K562 (cell line): ENCODE data around the gene SAMD14. TPM values are rescaled to one million over a fixed set of nuclear protein-coding genes. Genes with fewer than 3 reads are reported as not detected.

ENCODE experiments used
- ATF1 ChIP-seq, 2 experiments: fragments of 450-650 bp in 1 of 2; IDR thresholded peaks; 2 replicates each; pipeline ENCODE4 v1.6.1; 2016; ENCODE audit warnings: missing compliant biosample characterization in 1 of 2, missing genetic modification characterization in 1 of 2
- FOXM1 ChIP-seq, 2 experiments: fragments of 450-650 bp in 1 of 2; sonication (generic) in 1 of 2; formaldehyde crosslinking in 1 of 2; IDR thresholded peaks; 2 replicates each; pipeline versions ENCODE4 v1.6.1 to v1.9.0; 2017 to 2022; ENCODE audit warnings: low read depth in 2 of 2, mild to moderate bottlenecking in 2 of 2, missing genetic modification reagents in 1 of 2, moderate library complexity in 1 of 2
- HDAC6 ChIP-seq: IDR thresholded peaks from 2 replicates; pipeline ENCODE4 v1.6.1; 2012; ENCODE audit warnings: low read depth, mild to moderate bottlenecking, control low read depth, inconsistent platforms, low read length, moderate library complexity
- HMG20B ChIP-seq: fragments of 250-450 bp; sonication (Bioruptor Pico); IDR thresholded peaks from 2 replicates; pipeline ENCODE4 v1.5.0; 2021; ENCODE audit warnings: mild to moderate bottlenecking
- KDM4B ChIP-seq, 2 experiments: fragments of 450-650 bp in 1 of 2; sonication (generic) in 1 of 2; IDR thresholded peaks; 2 replicates each; pipeline ENCODE4 v1.6.1; 2016 to 2017; ENCODE audit warnings: borderline replicate concordance in 2 of 2, antibody characterized with exemption in 1 of 2, low read depth in 1 of 2, mild to moderate bottlenecking in 1 of 2
- NCOR1 ChIP-seq: fragments of 450-650 bp; IDR thresholded peaks from 2 replicates; pipeline ENCODE4 v1.6.1; 2016; ENCODE audit warnings: mild to moderate bottlenecking, moderate library complexity
- SIRT6 ChIP-seq: IDR thresholded peaks from one replicate; pipeline ENCODE4 v1.6.1; 2012; ENCODE audit warnings: low read depth, mild to moderate bottlenecking, control low read depth, inconsistent platforms, low read length, moderate library complexity
- SLC30A9 ChIP-seq: fragments of 250-450 bp; sonication (Bioruptor Pico); IDR thresholded peaks from 2 replicates; pipeline ENCODE4 v1.8.0; 2022; ENCODE audit warnings: mild to moderate bottlenecking, moderate library complexity
- STAT5B ChIP-seq: fragments of 250-450 bp; sonication (Bioruptor Pico); IDR thresholded peaks from 2 replicates; pipeline ENCODE4 v1.8.0; 2021; ENCODE audit warnings: mild to moderate bottlenecking, inconsistent platforms
- WHSC1 ChIP-seq: IDR thresholded peaks from one replicate; pipeline ENCODE4 v1.6.1; 2012; ENCODE audit warnings: low read length, control low read depth, inconsistent platforms
- ZBTB8A ChIP-seq: fragments of 450-650 bp; IDR thresholded peaks from 2 replicates; pipeline ENCODE4 v1.6.1; 2018; ENCODE audit warnings: mild to moderate bottlenecking, moderate library complexity; ENCODE audit not compliant: partially characterized antibody
- ZNF140 ChIP-seq: fragments of 250-450 bp; sonication (Bioruptor Pico); IDR thresholded peaks from 2 replicates; pipeline ENCODE4 v1.8.0; 2021; ENCODE audit warnings: moderate library complexity, mild to moderate bottlenecking, inconsistent platforms
- ZNF212 ChIP-seq: fragments of 450-650 bp; formaldehyde crosslinking; IDR thresholded peaks from 2 replicates; pipeline ENCODE4 v1.4.0; 2020; ENCODE audit warnings: mild to moderate bottlenecking
- ZNF224 ChIP-seq: sonication (generic); formaldehyde crosslinking; IDR thresholded peaks from 2 replicates; pipeline ENCODE4 v1.8.0; 2022; ENCODE audit warnings: mild to moderate bottlenecking, missing genetic modification reagents
- ZNF316 ChIP-seq: fragments of 450-650 bp; IDR thresholded peaks from 2 replicates; pipeline ENCODE4 v1.6.1; 2016
- polyA plus RNA-seq, 8 experiments: library from polyadenylated mRNA; depleted of rRNA in 4 of 8; stranded (reverse) in 5 of 8; unstranded in 3 of 8; fragments of >200 nt; fragmentation: Nextera tagmentation in 2 of 8; fragmentation: Illumina TruSeq in 1 of 8; extraction: Ambion mirVana in 2 of 8; extraction: Trizol in 1 of 8; gene quantifications; 2 replicates each; pipeline versions ENCODE4 v1.2.1 to v1.2.3, GENCODE V29; 2011 to 2014; ENCODE audit warnings: inconsistent platforms in 1 of 8, missing spikeins in 1 of 8
- total RNA-seq, 7 experiments: library from RNA; depleted of rRNA in 6 of 7; stranded (reverse); fragments of >200 nt in 6 of 7; fragmentation: Illumina TruSeq in 2 of 7; extraction: Trizol in 2 of 7; gene quantifications; 2 replicates each; pipeline versions ENCODE4 v1.2.1 to v1.2.3, GENCODE V29; 2011 to 2021; ENCODE audit warnings: low replicate concordance in 1 of 7
- TF ChIP-seq, protein P1 (sequence below): fragments of 250-450 bp; sonication (Bioruptor Pico); IDR thresholded peaks from 2 replicates; pipeline ENCODE4 v1.8.0; 2022; ENCODE audit warnings: moderate library complexity, mild to moderate bottlenecking, inconsistent platforms
- TF ChIP-seq, protein P2 (sequence below): fragments of 450-650 bp; formaldehyde crosslinking; IDR thresholded peaks from 2 replicates; pipeline ENCODE4 v1.4.0; 2020; ENCODE audit warnings: mild to moderate bottlenecking, moderate library complexity
- TF ChIP-seq, protein P3 (sequence below), 2 experiments: fragments of 450-650 bp; IDR thresholded peaks; 2 replicates each; pipeline ENCODE4 v1.6.1; 2018; ENCODE audit warnings: mild to moderate bottlenecking in 2 of 2, low read depth in 1 of 2; ENCODE audit not compliant: partially characterized antibody in 2 of 2
- TF ChIP-seq, protein P4 (sequence below): fragments of 250-450 bp; sonication (Bioruptor Pico); IDR thresholded peaks from 2 replicates; pipeline ENCODE4 v1.8.0; 2021; ENCODE audit warnings: moderate library complexity, mild to moderate bottlenecking, inconsistent platforms

Gene SAMD14
- total and polyA plus RNA-seq, 9 of the 15 experiments (the other 6 are each of a cell fraction or from before 2014, with no cell fraction given) = 0.04 to 0.07 TPM; not detected in 7

DNA sequence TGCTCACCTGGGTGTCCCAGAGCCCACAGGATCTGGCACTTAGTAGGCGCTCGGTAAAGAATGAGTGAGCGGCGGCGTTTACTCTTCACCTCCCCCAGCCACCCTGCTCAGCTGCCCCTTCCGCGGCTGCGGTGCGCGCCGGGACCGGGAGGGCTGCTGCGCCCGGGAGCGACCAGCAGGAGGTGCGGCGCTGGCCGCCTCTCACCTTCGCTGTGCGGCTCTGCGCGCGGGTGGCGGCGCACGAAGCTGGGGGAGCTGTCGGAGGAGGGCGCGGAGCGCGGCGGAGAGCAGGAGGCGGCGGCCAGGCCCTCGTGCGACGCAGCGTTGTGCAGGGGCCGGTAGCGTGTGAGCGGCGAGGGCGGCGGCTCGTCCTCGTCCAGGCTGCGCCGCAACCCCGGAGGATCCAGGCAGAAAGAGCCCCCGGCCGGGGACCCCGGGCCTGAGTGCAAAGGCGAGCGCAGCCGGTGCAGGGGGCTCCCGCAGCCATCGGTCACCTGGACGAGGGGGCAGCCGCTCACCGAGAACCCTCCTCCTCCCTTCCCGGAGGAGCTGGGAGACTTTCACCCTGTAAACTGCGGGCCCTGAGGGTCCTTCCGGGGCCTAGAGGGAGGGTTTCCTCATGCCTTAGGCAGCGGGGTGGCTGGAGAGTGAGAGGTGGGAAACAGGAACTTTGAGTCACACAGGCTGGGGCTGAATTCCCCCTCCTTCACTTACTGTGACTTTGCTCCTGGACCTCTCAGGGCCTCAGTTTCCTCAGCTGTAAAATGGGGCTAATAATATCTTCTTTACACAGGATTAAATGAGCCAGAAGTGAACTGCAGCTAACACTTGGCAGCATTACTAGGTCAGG, 12.5 kb downstream of the SAMD14 start (continued):
- TF ChIP-seq ZNF224 (CRISPR knock-in tag) (0 out of 2 replicates have a peak, but pooled peaks have one; percentile 20), SIRT6 (no peak), ZNF316 (no peak), SLC30A9 (CRISPR knock-in tag) (no peak), HMG20B (CRISPR knock-in tag) (no peak), ZNF212 (CRISPR knock-in tag) (no peak), NCOR1 (no peak), ZBTB8A (no peak), FOXM1 (IDR thresholded peaks at IDR 0.05; ENCODE audit: low read depth) (no peak), FOXM1 (CRISPR knock-in tag; IDR thresholded peaks at IDR 0.05; ENCODE audit: low read depth) (no peak), HDAC6 (0 out of 2 replicates have a peak, but pooled peaks have one; percentile 75), WHSC1 (no peak), ZNF140 (no peak), ATF1 (CRISPR knock-in tag; IDR thresholded peaks at IDR 0.05) (no peak), ATF1 (tag; IDR thresholded peaks at IDR 0.05) (peak; percentile 29; the same call in 1 of the 2 replicates), KDM4B (IDR thresholded peaks at IDR 0.05; ENCODE audit: borderline replicate concordance in 2 of 2, low read depth in 1 of 2) (no peak), STAT5B (no peak)
- TF ChIP-seq, protein P1, sequence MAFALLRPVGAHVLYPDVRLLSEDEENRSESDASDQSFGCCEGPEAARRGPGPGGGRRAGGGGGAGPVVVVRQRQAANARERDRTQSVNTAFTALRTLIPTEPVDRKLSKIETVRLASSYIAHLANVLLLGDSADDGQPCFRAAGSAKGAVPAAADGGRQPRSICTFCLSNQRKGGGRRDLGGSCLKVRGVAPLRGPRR (CRISPR knock-in tag) = no peak
- TF ChIP-seq, protein P2, sequence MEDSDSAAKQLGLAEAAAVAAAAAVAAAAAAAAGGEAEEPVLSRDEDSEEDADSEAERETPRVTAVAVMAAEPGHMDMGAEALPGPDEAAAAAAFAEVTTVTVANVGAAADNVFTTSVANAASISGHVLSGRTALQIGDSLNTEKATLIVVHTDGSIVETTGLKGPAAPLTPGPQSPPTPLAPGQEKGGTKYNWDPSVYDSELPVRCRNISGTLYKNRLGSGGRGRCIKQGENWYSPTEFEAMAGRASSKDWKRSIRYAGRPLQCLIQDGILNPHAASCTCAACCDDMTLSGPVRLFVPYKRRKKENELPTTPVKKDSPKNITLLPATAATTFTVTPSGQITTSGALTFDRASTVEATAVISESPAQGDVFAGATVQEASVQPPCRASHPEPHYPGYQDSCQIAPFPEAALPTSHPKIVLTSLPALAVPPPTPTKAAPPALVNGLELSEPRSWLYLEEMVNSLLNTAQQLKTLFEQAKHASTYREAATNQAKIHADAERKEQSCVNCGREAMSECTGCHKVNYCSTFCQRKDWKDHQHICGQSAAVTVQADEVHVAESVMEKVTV = peak; percentile 19; the same call in 1 of the 2 replicates
- TF ChIP-seq, protein P3, sequence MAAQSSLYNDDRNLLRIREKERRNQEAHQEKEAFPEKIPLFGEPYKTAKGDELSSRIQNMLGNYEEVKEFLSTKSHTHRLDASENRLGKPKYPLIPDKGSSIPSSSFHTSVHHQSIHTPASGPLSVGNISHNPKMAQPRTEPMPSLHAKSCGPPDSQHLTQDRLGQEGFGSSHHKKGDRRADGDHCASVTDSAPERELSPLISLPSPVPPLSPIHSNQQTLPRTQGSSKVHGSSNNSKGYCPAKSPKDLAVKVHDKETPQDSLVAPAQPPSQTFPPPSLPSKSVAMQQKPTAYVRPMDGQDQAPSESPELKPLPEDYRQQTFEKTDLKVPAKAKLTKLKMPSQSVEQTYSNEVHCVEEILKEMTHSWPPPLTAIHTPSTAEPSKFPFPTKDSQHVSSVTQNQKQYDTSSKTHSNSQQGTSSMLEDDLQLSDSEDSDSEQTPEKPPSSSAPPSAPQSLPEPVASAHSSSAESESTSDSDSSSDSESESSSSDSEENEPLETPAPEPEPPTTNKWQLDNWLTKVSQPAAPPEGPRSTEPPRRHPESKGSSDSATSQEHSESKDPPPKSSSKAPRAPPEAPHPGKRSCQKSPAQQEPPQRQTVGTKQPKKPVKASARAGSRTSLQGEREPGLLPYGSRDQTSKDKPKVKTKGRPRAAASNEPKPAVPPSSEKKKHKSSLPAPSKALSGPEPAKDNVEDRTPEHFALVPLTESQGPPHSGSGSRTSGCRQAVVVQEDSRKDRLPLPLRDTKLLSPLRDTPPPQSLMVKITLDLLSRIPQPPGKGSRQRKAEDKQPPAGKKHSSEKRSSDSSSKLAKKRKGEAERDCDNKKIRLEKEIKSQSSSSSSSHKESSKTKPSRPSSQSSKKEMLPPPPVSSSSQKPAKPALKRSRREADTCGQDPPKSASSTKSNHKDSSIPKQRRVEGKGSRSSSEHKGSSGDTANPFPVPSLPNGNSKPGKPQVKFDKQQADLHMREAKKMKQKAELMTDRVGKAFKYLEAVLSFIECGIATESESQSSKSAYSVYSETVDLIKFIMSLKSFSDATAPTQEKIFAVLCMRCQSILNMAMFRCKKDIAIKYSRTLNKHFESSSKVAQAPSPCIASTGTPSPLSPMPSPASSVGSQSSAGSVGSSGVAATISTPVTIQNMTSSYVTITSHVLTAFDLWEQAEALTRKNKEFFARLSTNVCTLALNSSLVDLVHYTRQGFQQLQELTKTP (IDR thresholded peaks at IDR 0.05; ENCODE audit: low read depth in 1 of 2, partially characterized antibody in 2 of 2) = no peak
- TF ChIP-seq, protein P4, sequence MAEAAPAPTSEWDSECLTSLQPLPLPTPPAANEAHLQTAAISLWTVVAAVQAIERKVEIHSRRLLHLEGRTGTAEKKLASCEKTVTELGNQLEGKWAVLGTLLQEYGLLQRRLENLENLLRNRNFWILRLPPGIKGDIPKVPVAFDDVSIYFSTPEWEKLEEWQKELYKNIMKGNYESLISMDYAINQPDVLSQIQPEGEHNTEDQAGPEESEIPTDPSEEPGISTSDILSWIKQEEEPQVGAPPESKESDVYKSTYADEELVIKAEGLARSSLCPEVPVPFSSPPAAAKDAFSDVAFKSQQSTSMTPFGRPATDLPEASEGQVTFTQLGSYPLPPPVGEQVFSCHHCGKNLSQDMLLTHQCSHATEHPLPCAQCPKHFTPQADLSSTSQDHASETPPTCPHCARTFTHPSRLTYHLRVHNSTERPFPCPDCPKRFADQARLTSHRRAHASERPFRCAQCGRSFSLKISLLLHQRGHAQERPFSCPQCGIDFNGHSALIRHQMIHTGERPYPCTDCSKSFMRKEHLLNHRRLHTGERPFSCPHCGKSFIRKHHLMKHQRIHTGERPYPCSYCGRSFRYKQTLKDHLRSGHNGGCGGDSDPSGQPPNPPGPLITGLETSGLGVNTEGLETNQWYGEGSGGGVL = no peak
